ENCODE measurements around the gene CHCHD6. TPM values are rescaled to one million over a fixed set of nuclear protein-coding genes. Genes with fewer than 3 reads are reported as not detected.

Gene CHCHD6
- total RNA-seq, 1 donor from 2014 or later = 30.2 TPM

DNA sequence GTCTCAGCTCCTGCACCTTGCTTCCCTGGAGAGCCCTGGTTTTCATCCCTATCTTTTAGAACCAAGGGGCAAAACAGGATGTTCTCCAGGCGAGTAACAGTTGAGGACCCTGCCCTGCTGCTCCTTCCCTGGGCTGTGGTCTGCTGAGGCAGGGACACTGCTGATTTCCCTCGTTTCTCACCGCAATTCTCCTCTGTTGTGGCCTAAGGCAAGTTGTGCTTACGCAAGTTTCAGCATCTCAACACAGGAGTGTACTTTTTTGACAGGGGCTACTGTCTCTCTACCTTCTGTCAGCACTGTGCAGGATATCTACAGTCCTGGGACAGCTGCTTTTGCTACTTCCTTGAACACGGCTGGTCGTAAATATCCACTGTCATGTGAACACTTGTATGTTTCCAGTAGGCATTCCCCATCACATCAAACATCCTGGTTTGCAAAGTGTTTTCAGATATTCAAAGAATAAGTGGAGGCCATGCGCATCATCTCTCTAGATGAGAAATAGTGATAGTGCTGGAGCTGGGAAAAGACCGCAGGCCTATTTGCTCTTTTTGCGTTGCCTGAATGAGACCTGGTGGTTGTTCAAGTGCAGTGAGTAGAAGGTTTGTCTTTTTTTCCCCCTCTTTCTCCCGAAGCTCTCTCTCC, 168.8 kb downstream of the CHCHD6 start:
- Mint-ChIP-seq H3K9me3 (ENCODE audit: low read depth) (no peaks in the 10 kb centered on the region), H3K27ac (no peak overlapping the region), H3K4me1 (ENCODE audit: low read depth) (no peaks in the 10 kb centered on the region), H3K36me3 (ENCODE audit: insufficient read depth) (peaks cover 3% of the 10 kb centered on the region), H3K27me3 (no peaks in the 10 kb centered on the region), H3K4me3 (ENCODE audit: low read depth) (no peak overlapping the region)
- TF ChIP-seq, protein P1, sequence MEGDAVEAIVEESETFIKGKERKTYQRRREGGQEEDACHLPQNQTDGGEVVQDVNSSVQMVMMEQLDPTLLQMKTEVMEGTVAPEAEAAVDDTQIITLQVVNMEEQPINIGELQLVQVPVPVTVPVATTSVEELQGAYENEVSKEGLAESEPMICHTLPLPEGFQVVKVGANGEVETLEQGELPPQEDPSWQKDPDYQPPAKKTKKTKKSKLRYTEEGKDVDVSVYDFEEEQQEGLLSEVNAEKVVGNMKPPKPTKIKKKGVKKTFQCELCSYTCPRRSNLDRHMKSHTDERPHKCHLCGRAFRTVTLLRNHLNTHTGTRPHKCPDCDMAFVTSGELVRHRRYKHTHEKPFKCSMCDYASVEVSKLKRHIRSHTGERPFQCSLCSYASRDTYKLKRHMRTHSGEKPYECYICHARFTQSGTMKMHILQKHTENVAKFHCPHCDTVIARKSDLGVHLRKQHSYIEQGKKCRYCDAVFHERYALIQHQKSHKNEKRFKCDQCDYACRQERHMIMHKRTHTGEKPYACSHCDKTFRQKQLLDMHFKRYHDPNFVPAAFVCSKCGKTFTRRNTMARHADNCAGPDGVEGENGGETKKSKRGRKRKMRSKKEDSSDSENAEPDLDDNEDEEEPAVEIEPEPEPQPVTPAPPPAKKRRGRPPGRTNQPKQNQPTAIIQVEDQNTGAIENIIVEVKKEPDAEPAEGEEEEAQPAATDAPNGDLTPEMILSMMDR (IDR thresholded peaks at IDR 0.05; ENCODE audit: unreplicated experiment) = no peak
- no peak for DNase-seq (ENCODE audit: low spot score, unreplicated experiment)

DNA sequence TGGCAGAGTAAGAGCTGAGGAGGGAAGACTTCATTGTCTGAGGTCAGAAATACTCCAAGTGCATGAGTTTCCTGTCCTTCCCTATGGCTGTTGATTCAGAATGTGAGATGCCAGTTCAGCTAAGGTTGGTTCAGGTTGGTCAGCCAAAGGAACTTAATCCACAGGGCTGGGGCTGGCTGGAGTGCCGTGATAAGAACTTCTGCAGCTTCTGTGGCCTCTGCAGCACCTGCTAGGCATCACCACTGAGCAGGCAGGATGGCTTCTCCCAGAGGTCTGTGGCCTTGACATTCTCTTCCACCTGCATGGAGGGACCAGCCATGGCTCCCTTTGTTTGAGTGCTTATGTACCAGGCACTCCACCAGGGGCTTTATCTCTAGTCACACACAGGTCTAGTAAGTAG, 169.4 kb downstream of the CHCHD6 start:
- Mint-ChIP-seq H3K36me3 (ENCODE audit: insufficient read depth) (peaks cover 3% of the 10 kb centered on the region), H3K9me3 (ENCODE audit: low read depth) (no peaks in the 10 kb centered on the region), H3K4me3 (ENCODE audit: low read depth) (no peak overlapping the region), H3K27ac (no peak overlapping the region), H3K27me3 (no peaks in the 10 kb centered on the region), H3K4me1 (ENCODE audit: low read depth) (no peaks in the 10 kb centered on the region)
- DNase-seq (ENCODE audit: low spot score, unreplicated experiment) = no peak
- TF ChIP-seq, protein P1 (IDR thresholded peaks at IDR 0.05; ENCODE audit: unreplicated experiment) = no peak

DNA sequence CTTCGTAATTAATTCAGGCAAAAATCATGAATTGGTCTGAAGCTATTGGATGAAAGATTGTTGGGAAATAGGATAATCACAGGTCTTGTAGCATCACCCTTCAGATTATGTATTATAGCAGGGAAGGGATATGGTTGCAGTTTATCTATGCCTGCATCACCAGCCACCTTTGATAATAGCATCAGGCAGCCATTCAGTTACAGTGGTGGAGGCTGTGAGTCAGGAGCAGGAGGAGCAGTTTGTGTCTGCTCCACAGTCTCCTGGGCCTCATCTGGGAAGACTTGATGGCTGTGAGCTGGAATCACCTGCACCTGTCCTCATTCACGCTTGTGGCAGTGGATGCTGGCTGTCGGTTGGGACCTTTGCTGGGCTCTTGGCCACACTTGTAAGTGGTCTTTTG, 174.6 kb downstream of the CHCHD6 start:
- H3K27me3 Mint-ChIP-seq = no peaks in the 10 kb centered on the region
- H3K36me3 Mint-ChIP-seq (ENCODE audit: insufficient read depth) = peaks cover 3% of the 10 kb centered on the region
- H3K4me3 Mint-ChIP-seq (ENCODE audit: low read depth) = no peak overlapping the region
- H3K9me3 Mint-ChIP-seq (ENCODE audit: low read depth) = no peaks in the 10 kb centered on the region
- TF ChIP-seq, protein P1 (IDR thresholded peaks at IDR 0.05; ENCODE audit: unreplicated experiment) = no peak
- H3K27ac Mint-ChIP-seq = no peak overlapping the region
- DNase-seq (ENCODE audit: low spot score, unreplicated experiment) = no peak
- peaks cover 10% of the 10 kb centered on the region for H3K4me1 Mint-ChIP-seq (ENCODE audit: low read depth)

DNA sequence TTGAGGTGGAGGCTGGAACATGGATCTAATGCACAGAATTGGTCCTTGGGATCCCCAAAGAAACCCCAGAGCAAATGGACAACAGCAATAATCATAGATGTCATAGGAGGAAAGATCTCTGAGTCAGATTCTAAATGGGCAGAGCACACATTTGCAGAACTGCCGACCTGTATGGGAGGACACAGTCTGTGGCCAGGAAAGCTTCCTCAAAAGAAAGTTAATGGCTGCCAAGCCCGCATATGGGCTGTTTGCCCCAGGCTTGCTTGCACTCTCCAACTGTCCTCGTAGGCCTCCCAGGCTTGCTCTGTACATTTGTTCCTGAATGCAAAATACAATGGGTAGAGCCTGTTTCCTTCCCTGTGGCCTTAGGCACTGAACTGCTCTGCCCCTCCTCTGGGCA, 176.9 kb downstream of the CHCHD6 start:
- Mint-ChIP-seq H3K27me3 (no peaks in the 10 kb centered on the region), H3K9me3 (ENCODE audit: low read depth) (no peaks in the 10 kb centered on the region), H3K4me1 (ENCODE audit: low read depth) (peaks cover 13% of the 10 kb centered on the region), H3K4me3 (ENCODE audit: low read depth) (no peak overlapping the region), H3K27ac (peak overlapping the region; percentile 81), H3K36me3 (ENCODE audit: insufficient read depth) (peaks cover 3% of the 10 kb centered on the region)
- DNase-seq (ENCODE audit: low spot score, unreplicated experiment) = no peak
- TF ChIP-seq, protein P1 (IDR thresholded peaks at IDR 0.05; ENCODE audit: unreplicated experiment) = no peak

DNA sequence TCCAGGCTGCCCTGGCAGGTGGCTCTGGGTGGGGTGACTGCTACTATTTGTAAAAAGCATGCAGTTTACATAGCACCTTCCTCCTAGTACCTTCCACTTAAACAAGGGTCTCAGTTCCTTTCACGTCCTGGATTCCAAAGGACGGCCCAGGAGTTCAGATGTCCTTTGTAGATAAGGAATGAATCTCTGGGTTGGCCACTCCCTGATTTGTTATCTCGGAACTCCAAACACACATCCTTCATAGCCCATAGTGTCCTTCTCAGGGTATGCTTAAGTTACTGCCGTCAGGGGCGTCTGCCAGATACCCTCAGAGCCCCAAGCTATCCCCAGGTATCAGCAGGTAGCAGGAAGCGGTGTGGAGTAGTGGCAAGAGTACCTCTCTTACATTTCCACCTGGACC, 177.8 kb downstream of the CHCHD6 start:
- H3K4me1 Mint-ChIP-seq (ENCODE audit: low read depth) = peaks cover 18% of the 10 kb centered on the region
- no peak overlapping the region for H3K27ac Mint-ChIP-seq
- H3K9me3 Mint-ChIP-seq (ENCODE audit: low read depth) = no peaks in the 10 kb centered on the region
- DNase-seq (ENCODE audit: low spot score, unreplicated experiment) = no peak
- no peaks in the 10 kb centered on the region for H3K27me3 Mint-ChIP-seq
- H3K36me3 Mint-ChIP-seq (ENCODE audit: insufficient read depth) = peaks cover under 1% of the 10 kb centered on the region
- TF ChIP-seq, protein P1 (IDR thresholded peaks at IDR 0.05; ENCODE audit: unreplicated experiment) = no peak
- no peak overlapping the region for H3K4me3 Mint-ChIP-seq (ENCODE audit: low read depth)
